ENCODE measurements around the gene CNNM3. TPM values are rescaled to one million over a fixed set of nuclear protein-coding genes. Genes with fewer than 3 reads are reported as not detected.
A peak's percentile ranks its signal among the peaks of the same experiment; 100 is the strongest.

Gene CNNM3
- total RNA-seq, 1 experiment from 2014 or later = 34.0 TPM

DNA sequence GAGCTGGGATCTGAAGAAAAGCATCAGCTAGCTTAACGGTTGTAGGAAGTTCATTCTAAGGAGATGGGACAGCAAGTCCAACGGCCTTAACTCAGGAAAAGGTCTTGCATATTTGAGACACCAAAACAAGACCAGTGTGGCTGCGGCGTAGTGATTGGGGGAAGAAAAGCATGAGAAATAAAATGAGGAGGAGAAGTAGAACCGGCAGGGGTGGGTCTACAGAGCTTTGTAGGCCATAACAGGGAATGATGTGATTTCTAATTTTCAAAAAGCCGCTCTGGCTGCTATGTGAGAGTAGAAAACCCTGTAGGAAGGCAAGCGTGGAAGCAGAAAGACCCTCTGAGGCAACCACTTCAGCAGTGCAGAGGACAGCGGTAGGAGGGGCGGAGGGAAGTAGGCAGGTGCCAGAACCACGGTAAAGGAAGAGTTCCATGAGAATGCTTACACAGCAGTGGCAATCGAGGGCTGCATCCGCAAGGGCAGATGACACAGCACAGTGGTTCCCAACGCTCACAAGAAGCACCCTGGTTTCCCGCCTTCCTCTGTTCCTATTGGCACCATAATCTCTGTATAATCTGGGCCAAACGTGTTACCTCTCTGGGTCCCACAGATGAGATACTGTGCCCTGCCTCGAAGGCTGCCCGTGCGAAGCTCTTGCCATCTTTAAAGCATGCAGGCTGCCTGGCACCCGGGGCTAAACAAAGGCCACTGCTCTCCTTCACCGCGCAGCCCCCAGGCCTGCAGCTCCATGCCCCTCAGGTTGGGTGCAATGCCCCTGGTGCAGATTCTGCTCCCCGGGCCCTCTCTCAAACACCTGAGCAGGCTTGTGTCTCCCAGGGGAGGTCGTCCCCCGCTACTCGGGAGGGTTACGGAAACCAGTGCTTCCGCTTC, 41.0 kb downstream of the CNNM3 start:
- CTCF ChIA-PET = interaction anchor here (0.5 to 2.0 kb wide), 6 partner anchors 79 to 255 kb away, joined by 3 to 12 read pairs (median 4); no protein-coding TSS in a partner anchor
- Histone ChIP-seq H3K9me3 (ENCODE audit: control insufficient read depth, insufficient read depth, low read depth, low read length) (no peaks in the 10 kb centered on the region), H3K27me3 (ENCODE audit: control insufficient read depth, insufficient read depth, low read length) (no peaks in the 10 kb centered on the region), H3K4me3 (ENCODE audit: low read depth in 2 of 2, low read length in 2 of 2) (peak overlapping the region; percentile 73), H3K36me3 (ENCODE audit: control insufficient read depth, insufficient read depth, low read length) (peaks cover 2% of the 10 kb centered on the region; the same call in 1 of the 2 replicates), H3K27ac (ENCODE audit: low read length) (peak overlapping the region; percentile 80), H3K4me1 (ENCODE audit: control insufficient read depth, insufficient read depth, low read length) (peaks cover 15% of the 10 kb centered on the region)
- BruUV-seq (replicated peaks) = TSS peak; percentile 28
- intact Hi-C loops (cut with micrococcal nuclease; ENCODE audit: unreplicated experiment) (no loop called here), in situ Hi-C loops (cut with HindIII; ENCODE audit: low pct_unique_long_range_greater_than_20kb, low sequenced_read_pairs) (no loop called here)
- TF ChIP-seq, protein P1, sequence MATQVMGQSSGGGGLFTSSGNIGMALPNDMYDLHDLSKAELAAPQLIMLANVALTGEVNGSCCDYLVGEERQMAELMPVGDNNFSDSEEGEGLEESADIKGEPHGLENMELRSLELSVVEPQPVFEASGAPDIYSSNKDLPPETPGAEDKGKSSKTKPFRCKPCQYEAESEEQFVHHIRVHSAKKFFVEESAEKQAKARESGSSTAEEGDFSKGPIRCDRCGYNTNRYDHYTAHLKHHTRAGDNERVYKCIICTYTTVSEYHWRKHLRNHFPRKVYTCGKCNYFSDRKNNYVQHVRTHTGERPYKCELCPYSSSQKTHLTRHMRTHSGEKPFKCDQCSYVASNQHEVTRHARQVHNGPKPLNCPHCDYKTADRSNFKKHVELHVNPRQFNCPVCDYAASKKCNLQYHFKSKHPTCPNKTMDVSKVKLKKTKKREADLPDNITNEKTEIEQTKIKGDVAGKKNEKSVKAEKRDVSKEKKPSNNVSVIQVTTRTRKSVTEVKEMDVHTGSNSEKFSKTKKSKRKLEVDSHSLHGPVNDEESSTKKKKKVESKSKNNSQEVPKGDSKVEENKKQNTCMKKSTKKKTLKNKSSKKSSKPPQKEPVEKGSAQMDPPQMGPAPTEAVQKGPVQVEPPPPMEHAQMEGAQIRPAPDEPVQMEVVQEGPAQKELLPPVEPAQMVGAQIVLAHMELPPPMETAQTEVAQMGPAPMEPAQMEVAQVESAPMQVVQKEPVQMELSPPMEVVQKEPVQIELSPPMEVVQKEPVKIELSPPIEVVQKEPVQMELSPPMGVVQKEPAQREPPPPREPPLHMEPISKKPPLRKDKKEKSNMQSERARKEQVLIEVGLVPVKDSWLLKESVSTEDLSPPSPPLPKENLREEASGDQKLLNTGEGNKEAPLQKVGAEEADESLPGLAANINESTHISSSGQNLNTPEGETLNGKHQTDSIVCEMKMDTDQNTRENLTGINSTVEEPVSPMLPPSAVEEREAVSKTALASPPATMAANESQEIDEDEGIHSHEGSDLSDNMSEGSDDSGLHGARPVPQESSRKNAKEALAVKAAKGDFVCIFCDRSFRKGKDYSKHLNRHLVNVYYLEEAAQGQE (IDR thresholded peaks at IDR 0.05; ENCODE audit: insufficient read depth in 1 of 2, low read depth in 2 of 2, low read length in 1 of 2) = no peak
- TF ChIP-seq, protein P2, sequence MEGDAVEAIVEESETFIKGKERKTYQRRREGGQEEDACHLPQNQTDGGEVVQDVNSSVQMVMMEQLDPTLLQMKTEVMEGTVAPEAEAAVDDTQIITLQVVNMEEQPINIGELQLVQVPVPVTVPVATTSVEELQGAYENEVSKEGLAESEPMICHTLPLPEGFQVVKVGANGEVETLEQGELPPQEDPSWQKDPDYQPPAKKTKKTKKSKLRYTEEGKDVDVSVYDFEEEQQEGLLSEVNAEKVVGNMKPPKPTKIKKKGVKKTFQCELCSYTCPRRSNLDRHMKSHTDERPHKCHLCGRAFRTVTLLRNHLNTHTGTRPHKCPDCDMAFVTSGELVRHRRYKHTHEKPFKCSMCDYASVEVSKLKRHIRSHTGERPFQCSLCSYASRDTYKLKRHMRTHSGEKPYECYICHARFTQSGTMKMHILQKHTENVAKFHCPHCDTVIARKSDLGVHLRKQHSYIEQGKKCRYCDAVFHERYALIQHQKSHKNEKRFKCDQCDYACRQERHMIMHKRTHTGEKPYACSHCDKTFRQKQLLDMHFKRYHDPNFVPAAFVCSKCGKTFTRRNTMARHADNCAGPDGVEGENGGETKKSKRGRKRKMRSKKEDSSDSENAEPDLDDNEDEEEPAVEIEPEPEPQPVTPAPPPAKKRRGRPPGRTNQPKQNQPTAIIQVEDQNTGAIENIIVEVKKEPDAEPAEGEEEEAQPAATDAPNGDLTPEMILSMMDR (IDR thresholded peaks at IDR 0.05) = no peak
- no peak for TF ChIP-seq TCF7L2 (IDR thresholded peaks at IDR 0.05; ENCODE audit: low read depth, low read length)
- peak; percentile 5 for ATAC-seq
- DNase-seq (ENCODE audit: low read depth, low spot score) = no peak
- POLR2A ChIA-PET = interaction anchor here (0.8 kb wide), 1 partner anchor 58 kb away, joined by 4 read pairs; no protein-coding TSS in a partner anchor

DNA sequence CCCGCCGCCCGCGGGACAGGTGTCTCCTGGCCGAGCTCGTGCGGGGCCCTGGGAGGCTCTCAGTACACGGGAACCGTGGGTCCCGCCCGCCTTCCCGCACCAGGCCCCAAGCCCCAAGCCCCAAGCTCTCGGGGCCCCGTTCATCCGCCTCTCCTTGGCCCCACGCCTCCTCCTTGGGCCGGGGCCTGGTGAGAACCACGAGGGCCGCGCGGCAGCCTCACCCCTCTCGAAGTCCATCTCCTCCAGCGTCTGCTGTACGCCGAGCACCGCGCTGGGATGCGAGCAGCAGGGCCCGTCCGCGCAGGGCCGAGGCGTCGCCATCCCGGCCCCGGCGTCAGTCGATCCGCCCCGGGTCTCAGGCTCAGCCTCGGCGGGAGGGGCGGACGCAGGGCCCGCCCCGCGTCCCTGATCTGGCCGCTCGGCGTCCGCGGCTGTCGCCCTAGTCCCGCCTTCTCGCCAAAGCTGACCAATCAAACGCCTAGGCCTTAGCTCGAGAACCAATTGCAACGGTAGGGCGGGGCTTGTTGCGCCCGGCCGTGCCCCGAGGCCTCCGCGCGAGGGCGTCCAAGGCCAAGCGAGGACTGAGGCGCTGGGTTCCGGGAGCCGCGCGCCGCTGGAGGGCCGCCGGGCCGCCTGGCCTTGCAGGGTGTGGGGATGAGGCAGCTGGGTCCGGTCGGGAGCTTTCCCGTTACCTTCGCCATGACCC, 41.8 kb downstream of the CNNM3 start, which contains the start of gene ANKRD39:
ANKRD39 (minus strand) TSS at position 350 of the 706 bp plus-strand sequence; CDS start at position 321, 29 bp downstream.
- Histone ChIP-seq H3K9me3 (ENCODE audit: control insufficient read depth, insufficient read depth, low read depth, low read length) (no peaks in the 10 kb centered on the region), H3K27ac (ENCODE audit: low read length) (peak within 1 kb of the TSS; percentile 80), H3K27me3 (ENCODE audit: control insufficient read depth, insufficient read depth, low read length) (no peaks in the 10 kb centered on the region), H3K4me1 (ENCODE audit: control insufficient read depth, insufficient read depth, low read length) (peaks cover 15% of the 10 kb centered on the region), H3K36me3 (ENCODE audit: control insufficient read depth, insufficient read depth, low read length) (peaks cover 2% of the 10 kb centered on the region; the same call in 1 of the 2 replicates), H3K4me3 (ENCODE audit: low read depth in 2 of 2, low read length in 2 of 2) (peak within 1 kb of the TSS; percentile 73)
- TF ChIP-seq SIN3A (IDR thresholded peaks at IDR 0.05; ENCODE audit: borderline replicate concordance, insufficient read depth, low read depth, low read length) (no peak), TCF7L2 (IDR thresholded peaks at IDR 0.05; ENCODE audit: low read depth, low read length) (peak; percentile 48; the same call in 1 of the 2 replicates), POLR2AphosphoS5 (IDR thresholded peaks at IDR 0.05; ENCODE audit: low read depth, low read length) (peak; percentile 60; the same call in 1 of the 2 replicates)
- TF ChIP-seq, protein P2 (IDR thresholded peaks at IDR 0.05) = peak; percentile 95
- TF ChIP-seq, protein P1 (IDR thresholded peaks at IDR 0.05; ENCODE audit: insufficient read depth in 1 of 2, low read depth in 2 of 2, low read length in 1 of 2) = 0 out of 4 replicates have a peak, but pooled peaks of 1 of the 2 experiments have one; percentile 37
- in situ Hi-C loops (cut with HindIII; ENCODE audit: low pct_unique_long_range_greater_than_20kb, low sequenced_read_pairs) (no loop called here), intact Hi-C loops (cut with micrococcal nuclease; ENCODE audit: unreplicated experiment) (loop anchor here (2.0 kb wide), 1 partner anchor 97 kb away; no protein-coding TSS in a partner anchor)
- ATAC-seq = peak; percentile 94
- BruUV-seq (replicated peaks) = no TSS peak
- DNase-seq (ENCODE audit: low read depth, low spot score) = peak; percentile 85
- POLR2A ChIA-PET = interaction anchor here (0.7 to 0.8 kb wide), 2 partner anchors 23 to 59 kb away, joined by 4 to 29 read pairs; no protein-coding TSS in a partner anchor
- CTCF ChIA-PET = interaction anchor here (0.6 to 2.0 kb wide), 7 partner anchors 79 to 254 kb away, joined by 3 to 5 read pairs (median 3); no protein-coding TSS in a partner anchor
